ENCODE measurements around the gene DNAL1.

The DNAL1 gene

GRCh38 chr14:73745571-73746519, 101.1 kb downstream of the DNAL1 start:
- no peak for DNase-seq

GRCh38 chr14:73746520-73747378, 102.0 kb downstream of the DNAL1 start:
- DNase-seq = no peak

GRCh38 chr14:73747379-73748211, 102.8 kb downstream of the DNAL1 start:
- no peak for DNase-seq

- DNase-seq = no peak
Measured at GRCh38 chr14:73748858-73749357, 104.1 kb downstream of the DNAL1 start.

- DNase-seq = no peak
Measured at GRCh38 chr14:73749706-73750530, 105.1 kb downstream of the DNAL1 start.

GRCh38 chr14:73750531-73750901, 105.7 kb downstream of the DNAL1 start:
- DNase-seq = no peak

- DNase-seq = no peak
Measured at GRCh38 chr14:73751157-73751691, 106.4 kb downstream of the DNAL1 start.

- DNase-seq = peak; percentile 88
Measured at GRCh38 chr14:73752297-73752992, 107.7 kb downstream of the DNAL1 start.
